Measurements from ENCODE around the gene DEAF1.
"Not testable (repeated sequence)": the region's sequence is repeated elsewhere in the genome, so short reads cannot be mapped to it uniquely, and the experiment has no call there.

DEAF1 gene

GRCh38 chr11:679271-680207 lies 15.5 kb downstream of the DEAF1 start:
- DNase-seq = no peak

GRCh38 chr11:678297-678696 lies 16.7 kb downstream of the DEAF1 start:
- DNase-seq = no peak

- DNase-seq = no peak
These were observed 20.6 kb downstream of the DEAF1 start for GRCh38 chr11:674406-674805.

GRCh38 chr11:673866-674265 lies 21.2 kb downstream of the DEAF1 start:
- DNase-seq = no peak

DNA sequence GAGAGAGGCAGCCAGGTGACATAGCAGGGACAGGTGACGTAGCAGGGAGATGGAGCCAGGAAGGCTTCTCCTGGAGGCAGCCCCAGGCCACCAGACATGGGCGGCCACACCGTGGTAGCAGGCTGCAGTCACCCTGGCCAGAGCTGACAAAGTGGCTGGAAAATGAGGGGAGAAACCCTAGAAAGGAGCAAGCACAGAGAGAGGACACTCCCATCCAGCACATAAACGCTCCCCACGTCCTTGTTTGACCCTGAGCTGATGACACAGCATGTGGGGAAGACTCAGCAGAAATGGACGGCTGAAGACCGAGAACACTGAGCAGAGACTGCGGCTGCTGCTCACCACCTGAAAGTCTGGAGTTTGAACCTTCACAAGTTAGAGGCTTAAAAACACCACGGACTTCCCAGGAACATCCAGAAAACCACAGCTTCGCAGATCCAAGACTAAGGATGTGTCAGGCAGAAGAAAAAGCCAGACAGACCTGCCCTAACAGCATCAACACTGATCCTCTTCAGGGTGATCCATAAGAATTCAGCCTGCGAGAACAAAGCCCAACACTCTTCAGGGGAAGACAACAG lies 29.2 kb downstream of the DEAF1 start:
- peak; percentile 11 for DNase-seq

DNA sequence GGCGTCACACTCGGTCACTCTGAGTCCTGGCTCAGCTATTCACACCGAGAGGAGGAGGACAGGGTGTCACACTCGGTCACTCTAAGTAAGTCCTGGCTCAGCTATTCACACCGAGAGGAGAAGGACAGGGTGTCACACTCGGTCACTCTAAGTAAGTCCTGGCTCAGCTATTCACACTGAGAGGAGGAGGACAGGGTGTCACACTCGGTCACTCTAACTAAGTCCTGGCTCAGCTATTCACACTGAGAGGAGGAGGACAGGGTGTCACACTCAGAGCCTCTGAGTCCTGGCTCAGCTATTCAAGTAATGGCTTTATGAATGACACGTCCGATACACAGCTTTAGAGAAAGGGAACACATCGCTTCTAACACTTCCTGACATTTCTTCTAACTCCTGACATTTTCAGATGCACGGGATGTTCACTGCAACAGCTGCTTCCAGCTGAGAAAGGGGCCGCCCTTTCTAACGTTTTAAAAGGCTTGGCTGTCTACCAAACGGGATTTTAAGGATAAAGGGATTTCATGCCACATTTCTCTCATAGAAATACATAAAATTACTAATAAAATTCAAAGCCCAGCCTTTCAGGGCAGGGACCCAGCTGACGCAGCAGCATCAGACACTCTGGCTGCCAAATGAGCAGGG lies 29.8 kb downstream of the DEAF1 start:
- DNase-seq = no peak

GRCh38 chr11:662689-663274 lies 32.2 kb downstream of the DEAF1 start:
- DNase-seq = peak; percentile 73

GRCh38 chr11:660681-661444 lies 34.2 kb downstream of the DEAF1 start:
- DNase-seq = no peak

DNA sequence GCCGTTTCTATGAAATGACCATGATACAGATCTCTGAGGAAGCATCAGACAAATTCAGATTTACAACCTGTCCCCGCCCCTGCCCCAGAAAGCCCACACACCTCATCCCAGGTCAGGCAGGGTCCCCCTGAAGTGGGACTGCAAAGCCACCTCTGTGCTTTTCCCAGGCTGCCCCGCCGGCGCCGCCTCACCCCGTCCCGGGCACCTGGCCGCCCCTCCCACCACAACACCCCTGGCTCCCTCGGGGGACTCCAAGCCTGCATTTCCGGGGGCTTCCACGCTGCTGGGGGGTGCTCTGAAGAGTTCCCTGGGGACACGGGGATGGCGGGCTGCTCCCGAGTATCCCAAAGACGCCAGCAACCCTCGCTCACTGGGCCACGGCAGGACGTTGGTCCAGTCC lies 34.7 kb downstream of the DEAF1 start:
- DNase-seq = no peak

GRCh38 chr11:659532-660085 lies 35.4 kb downstream of the DEAF1 start:
- DNase-seq = no peak

GRCh38 chr11:657691-658126 lies 37.3 kb downstream of the DEAF1 start:
- DNase-seq = no peak

- DNase-seq = no peak
These were observed 38.2 kb downstream of the DEAF1 start for GRCh38 chr11:656866-657265.

- no peak for DNase-seq
These were observed 38.6 kb downstream of the DEAF1 start for GRCh38 chr11:656426-656825.

DNA sequence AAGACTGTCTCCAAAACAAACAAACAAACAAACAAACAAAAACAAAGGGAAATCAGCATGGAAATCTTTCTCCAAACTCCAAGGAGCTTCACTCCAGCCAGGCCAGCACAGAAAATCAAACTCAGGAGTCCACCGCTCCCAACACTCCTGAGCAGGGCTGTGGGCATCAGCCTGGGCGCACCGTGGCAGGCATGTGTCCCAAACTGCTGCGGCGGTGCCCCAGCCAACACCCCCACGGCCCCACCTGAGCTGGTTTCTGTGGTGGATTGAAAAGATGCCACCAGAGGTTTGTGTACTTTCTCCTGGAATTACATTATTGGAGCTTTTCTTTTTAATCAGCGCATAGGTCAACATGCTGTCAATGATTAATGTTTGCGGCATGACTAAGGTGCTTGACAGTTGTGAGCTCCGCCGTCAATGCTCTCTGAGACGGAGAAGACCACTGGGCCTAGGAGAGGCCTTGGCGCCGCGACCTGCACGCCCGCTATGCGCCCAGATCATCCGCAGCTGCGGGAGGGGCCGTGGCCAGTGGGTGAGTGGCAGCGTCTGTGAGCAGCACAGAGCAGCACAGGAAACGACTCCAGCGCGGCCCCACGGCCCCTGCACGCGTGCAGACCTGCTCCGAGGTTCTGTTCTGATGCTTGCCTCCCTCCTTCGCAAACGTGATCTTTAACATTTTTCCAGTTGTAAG lies 39.8 kb downstream of the DEAF1 start:
- DNase-seq = no peak

DNA sequence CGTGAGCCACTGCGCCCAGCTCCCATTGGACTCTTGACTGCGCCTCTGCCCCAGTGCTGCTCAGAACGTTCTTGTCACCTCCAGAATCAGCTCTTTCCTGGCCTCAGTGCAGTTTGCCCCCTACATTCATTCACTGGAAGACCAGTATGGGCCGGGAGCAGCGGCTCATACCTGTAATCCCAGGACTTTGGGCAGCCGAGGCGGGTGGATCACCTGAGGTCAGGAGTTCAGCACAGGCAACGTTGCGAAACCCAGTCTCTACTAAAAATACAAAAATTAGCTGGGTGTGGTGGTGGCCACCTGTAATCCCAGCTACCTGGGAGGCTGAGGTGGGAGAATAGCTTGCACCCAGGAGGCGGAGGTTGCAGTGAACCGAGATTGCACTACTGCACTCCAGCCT lies 40.6 kb downstream of the DEAF1 start:
- DNase-seq = not testable (repeated sequence)

DNA sequence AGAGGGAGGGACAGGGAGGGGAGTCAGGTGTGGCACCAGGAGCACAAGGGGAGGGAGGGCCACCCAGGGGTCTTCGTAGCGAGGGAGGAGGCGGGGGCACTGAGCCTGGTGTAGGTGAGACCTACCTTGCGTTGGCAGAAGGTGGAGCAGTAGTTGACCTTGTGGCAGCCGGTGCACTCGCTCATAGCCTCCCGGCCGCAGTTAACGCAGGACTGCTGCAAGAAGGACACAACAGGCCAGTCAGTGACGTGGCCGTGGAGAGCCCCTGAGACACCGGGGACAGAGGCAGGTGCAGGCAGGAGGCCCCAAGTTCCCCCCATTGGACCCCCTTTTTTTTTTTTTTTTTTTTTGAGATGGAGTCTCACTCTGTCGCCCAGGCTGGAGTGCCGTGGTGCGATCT lies 41.2 kb downstream of the DEAF1 start:
- DNase-seq = no peak

- not testable (repeated sequence) for DNase-seq
These were observed 41.9 kb downstream of the DEAF1 start for GRCh38 chr11:653136-653535.

DNA sequence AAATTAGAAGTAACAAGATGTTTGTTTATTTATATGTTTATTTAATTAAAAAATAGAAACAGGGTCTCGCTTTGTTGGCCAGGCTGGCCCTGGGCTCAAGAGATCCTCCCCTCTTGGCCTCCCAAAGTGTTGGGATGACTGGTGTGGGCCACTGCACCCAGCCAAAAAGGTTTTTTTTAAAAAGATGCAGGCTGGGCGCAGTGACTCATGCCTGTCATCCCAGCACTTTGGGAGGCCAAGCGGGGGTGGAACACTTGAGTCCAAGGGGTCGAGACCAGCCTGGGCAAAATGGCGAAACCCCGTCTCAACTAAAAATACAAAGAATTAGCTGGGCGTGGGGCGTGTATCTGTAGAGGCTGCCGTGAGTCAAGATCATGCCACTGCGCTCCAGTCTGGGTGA lies 44.5 kb downstream of the DEAF1 start:
- DNase-seq = no peak

DNA sequence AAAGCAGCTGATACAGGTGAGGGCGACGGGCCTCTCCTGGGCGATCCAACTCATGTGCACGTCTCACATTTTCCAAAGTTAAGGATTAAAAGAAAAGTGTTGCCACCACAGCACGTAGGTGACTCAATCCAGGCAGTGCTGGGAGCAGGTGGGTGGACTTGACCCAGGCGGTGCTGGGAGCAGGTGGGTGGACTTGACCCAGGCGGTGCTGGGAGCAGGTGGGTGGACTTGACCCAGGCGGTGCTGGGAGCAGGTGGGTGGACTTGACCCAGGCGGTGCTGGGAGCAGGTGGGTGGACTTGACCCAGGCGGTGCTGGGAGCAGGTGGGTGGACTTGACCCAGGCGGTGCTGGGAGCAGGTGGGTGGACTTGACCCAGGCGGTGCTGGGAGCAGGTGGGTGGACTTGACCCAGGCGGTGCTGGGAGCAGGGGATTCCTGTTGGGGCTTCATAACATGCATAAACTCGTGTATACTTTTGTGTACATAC lies 47.3 kb downstream of the DEAF1 start:
- DNase-seq = not testable (repeated sequence)

GRCh38 chr11:646214-646613 lies 48.8 kb downstream of the DEAF1 start:
- no peak for DNase-seq

GRCh38 chr11:645536-645935 lies 49.5 kb downstream of the DEAF1 start:
- no peak for DNase-seq

Measured in suppressor macrophage treated with lipopolysaccharide for 4 hours (primary cell).